ENCODE measurements around the gene CRADD.
"Not testable (repeated sequence)": the region's sequence is repeated elsewhere in the genome, so short reads cannot be mapped to it uniquely, and the experiment has no call there.

Gene CRADD

DNA sequence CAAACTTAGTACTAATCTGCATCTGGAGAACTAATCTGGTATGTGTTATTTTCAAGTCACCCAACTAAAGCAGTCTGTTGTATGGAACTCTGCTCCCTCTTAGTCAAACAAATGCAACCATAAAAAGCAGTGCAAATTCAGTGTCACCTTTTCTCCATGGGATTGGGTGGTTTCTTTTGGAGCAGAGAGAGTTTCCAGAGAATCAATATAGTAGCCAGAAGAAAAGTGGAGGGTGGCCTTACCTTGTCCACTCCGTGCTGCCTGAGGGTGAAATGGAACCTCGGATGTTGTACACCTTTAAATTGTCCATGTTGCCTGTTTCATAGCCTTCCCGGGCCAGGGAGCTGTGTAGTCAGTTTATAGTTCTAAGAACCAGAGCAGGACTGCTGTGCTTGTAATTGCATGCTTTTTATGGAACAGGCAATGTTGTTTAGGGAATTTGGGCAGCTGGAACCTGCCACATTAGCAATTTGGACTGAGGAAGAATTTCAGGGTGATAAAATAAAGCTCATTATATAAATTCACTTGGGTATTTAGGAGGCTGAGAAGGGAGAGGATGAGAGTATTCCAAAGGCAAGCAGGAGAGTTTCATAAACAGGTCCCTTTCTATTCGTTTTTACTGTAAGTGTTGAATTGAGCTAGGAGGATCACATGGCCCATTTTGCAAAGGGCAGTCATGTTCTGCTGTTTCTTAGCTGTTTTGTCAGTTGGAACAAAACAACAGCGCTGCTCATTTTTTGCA lies 60.5 kb downstream of the CRADD start:
- no peak for DNase-seq (ENCODE audit: low spot score)

DNA sequence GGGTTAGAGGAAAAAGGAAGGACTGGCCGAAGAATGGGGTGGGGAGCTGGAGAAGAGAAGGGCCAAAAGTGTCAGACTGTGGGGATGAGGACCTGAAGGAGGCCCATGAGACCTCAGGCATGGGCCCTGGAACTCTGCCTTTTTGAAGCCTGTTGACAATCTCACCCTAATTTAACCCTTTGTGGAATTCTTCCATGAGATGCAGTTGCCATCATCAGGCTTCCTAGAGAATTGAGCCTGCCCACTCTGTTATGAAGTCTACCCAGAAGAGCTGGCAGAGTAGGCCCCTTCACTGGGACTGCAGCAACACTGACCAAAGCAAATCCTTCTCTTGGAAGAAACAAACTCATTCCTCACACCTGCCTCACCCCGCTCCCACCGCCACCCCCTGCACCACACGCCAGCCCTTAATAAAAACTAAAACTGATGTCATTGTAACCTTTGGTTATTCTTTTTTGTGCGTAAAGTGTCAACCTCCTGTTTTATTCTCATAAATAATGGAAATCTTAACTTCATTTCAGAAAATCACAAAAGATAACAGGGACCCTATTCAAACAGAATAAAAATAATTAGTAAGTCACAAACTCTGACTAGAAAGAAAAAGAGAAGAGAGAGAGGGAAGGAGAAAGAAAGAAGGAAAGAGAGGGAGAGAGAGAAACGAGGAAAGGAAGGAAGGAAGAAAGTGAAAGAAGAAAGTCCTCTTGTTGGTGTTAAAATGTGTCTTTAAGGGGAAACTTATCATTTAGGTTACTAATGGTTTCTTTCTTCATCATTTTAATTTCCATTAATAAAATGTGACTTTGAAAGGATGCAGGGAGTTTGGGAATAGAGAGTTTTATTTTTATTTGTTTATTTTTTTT lies 61.3 kb downstream of the CRADD start:
- no peak for DNase-seq (ENCODE audit: low spot score)

DNA sequence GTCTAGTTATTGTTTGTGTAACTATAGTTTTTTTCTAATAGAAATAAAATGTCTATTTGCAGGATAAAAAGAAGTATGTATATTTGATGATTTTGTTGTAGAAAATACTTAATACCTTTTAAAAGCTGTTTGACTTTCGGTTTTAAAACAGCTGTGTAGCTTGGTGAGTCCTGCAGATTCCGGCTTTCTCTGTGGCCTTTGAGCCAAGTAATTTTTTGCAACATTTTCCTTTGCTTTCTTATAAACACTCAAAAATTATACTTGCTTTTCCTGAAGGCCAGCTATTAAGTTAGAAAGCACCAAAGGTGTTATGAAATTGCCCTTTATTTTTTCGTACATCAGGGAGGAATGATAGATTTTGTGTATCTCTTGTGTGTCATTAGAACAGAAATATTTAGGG lies 63.6 kb downstream of the CRADD start:
- DNase-seq (ENCODE audit: low spot score), result no peak

DNA sequence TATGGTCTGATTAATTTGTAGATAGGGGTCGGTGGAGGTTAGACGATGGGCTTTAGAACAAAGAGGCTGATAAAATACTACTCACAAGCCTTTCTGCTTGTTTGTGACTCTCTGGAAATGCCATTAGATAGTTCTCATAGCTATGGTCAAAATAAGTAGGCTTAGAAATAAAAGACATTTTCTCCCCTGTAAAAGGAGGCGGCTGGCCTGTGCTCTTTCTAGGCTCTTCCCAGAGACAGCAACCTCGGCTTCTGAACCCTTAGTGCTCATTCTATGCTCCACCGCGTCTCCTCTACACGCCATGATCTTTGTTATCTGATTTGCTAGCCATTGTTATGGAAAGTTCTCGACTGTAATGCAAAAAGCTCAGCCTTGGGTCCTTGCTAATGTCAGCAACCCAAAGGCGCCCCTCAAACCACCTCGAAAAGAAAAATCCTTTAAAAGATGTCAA lies 64.5 kb downstream of the CRADD start:
- DNase-seq (ENCODE audit: low spot score), result peak; percentile 61

DNA sequence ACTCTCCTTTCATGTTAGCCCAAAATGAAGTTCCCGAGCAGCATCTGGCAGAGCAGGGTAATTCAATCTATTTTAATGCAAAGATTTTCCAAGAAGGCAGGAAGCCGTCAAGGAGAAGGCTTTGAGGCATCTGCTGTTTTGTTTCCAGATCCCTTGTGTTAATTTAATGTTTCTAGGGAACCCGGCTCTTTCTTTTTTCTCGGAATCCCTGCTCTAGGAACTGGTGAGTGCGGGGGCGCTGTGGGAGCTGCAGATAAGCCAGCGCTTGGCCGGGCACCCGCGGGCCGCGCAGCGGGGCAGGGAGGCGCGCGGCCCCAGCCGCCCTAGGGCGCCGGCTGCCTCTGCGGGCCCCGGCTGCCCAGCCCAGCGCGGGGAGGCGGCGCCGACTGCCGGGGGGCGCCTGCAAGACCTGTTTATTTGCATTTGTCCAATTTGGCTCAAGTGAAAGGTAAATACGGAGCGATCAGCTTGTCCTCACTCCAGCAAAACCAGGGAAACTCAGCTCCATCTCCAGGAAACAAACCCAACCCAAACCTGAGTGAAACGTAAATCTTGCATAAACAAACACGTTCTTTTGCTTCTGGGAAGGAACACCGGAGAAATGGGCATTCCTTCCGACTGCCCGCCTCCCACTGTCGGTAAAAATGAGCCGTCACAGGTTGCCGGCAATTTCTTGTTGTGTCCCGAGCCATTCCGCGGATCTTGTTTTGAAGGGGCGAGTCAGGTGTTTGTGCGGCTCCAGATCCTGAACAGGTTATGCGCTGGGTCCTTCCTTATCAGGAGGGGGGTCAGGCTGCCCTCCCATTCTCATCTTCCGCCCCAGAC lies 65.1 kb downstream of the CRADD start:
- DNase-seq (ENCODE audit: low spot score), result peak; percentile 79

DNA sequence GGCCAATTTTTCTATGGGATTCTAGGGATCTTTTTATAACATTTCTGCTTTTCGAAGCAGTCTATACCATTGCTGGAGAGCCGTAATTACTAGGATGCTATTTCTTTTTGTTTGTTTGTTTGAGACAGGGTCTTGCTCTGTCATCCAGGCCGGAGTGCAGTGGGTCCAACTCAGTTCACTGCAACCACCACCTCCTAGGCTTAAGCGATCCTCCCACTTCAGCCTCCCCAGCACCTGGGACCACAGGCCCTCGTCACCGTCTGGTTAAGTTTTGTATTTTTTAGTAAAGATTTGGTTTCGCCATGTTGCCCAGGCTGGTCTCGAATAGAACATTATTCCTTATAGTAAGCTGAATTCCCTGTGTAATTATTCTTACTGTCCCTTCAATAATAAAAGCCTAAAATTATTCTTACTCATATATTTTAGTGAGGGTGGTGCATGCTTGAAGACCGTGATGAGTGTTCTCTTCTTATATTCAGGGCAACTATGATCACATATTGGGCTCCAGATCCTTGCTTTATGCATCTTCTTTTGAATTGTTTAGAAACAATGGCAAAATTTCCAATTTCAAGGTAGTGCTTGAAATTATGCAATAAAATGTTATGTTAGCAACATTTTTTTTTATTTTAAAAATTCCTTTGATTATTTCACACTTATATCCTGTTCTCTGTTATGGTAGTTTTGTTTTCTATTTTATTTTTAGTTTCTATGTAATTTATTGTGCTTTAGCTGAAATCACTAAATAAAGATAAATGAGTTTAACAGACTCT lies 66.2 kb downstream of the CRADD start:
- DNase-seq (ENCODE audit: low spot score), result no peak

DNA sequence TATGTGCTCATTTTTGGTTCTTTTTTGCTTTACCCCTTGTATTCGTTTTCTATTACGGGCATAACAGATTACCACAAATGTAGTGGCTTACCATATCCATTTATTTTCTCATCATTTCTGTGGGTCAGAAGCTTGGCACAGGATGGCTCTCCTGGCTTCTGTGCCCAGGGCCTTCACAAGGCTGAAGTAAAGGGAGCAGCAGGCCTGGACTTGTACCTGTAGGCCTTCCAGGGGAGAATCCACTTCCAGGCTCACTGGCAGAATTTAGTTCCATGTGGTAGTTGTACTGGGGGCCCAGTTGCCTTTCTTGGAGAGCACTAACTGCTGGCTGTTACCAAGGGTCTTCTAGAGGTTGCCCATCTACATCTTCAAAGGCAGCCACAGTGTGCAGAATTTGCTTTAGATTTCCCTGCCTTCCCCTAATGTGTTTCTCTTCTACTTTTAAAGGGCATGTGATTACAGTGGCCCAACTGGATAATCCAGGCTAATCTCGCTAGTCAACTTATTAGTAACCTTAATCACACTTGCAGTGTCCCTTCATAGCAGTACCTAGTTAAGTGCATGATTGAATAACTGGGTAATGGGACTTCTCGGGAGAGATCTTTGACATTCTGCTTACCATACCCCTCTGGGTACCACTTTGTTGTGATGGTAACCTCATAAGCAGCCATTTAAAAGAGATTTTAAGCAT lies 67.0 kb downstream of the CRADD start:
- no peak for DNase-seq (ENCODE audit: low spot score)

DNA sequence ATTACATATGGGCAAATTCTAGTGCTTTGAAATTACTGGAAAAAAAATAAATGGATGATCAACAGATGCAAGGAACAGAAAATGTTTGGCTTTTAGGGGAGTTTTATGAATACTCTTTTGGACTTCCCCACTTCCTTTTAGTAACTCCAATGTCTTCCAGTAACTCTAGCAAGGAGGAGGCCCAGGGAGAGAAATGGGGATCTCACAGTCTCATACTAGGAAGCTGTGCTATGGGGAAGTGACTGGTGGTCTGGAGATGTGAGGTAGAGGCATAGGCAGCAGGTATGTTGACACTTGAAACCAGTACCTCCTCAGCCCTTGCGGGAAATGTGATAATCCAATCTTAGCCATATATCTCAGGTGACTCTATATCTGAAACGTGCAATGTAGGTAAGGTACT lies 68.1 kb downstream of the CRADD start:
- no peak for DNase-seq (ENCODE audit: low spot score)

DNA sequence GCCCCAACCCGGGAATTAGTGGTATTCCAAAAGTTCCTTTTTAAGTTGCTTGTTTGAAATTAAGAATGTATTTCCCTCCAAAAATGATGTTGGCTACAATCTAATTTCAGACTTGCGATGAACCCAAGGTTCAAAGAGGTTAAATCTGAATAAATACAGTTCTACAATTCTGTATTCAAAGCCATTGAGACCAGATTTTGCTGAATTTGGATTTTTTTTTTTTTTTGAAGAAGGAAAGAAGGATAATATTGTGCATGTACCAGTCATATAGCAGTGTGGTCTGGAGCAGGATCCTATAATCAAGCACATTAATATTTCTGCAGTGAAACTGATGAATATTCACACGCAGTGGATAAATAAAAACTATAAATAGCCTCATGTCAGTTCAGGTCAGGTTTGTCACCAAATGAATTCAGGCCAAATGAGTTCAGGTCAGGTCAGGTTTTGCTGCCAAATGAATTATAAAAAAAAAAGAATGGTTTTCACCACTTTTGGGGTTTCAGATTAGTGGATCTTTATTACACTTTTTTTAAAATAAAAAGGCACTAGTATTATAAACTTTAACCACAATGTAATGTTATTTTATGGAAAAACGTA lies 69.5 kb downstream of the CRADD start:
- DNase-seq (ENCODE audit: low spot score), result no peak

DNA sequence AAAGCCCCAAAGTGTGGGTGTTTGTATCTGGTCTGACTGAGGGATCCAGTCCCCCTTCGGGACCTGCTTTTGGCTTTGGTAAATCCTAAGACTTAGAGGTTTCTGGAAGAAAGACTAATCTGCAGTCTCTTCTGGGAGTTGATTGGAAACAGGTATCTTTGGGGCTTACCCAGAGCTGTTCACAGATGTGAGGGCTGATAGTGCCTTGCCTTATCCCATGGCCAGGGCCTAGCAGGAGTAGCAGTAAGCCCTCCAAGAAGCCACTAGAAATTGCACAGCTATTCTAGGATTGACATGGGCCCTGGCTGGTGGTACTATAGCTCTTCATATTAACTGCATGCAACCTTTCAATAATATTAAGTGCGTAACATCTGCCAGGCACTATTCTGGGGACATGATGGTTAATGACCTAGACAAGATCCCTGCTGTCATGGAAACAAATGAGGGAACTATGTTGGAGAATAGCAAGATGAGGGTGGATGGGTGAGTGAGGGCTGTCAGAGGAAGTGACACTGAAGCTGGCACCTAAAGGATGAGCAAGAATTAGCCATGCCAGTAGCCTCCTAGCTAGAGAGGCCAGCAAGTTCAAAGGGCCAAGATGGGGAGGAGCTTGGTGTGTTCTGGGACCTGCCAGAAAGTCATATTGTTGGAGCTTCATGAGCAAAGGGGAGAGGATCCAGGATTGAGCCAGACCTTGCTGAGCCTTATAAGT lies 71.7 kb downstream of the CRADD start:
- DNase-seq (ENCODE audit: low spot score), result no peak

GRCh38 chr12:93749515-93749914 lies 72.3 kb downstream of the CRADD start:
- DNase-seq (ENCODE audit: low spot score), result no peak

DNA sequence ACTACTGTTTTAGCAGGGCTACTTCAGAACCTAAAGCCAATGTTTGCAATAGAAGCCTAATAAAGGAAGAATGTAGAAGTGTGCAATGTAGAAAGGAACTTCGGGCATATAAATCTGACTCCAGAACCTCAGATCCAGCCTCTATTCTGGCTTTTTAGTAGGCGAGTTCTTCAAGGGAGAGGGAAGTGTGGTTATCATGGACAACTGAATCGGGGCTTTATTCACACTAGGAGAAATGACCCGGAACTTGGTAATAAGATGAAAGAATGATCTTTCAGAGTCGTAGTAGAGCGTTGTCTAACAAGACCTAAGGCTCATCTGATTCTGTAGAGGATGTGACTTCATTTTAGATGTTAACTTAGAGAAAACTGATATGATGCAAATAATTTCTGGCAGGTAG lies 72.9 kb downstream of the CRADD start:
- DNase-seq (ENCODE audit: low spot score), result no peak

DNA sequence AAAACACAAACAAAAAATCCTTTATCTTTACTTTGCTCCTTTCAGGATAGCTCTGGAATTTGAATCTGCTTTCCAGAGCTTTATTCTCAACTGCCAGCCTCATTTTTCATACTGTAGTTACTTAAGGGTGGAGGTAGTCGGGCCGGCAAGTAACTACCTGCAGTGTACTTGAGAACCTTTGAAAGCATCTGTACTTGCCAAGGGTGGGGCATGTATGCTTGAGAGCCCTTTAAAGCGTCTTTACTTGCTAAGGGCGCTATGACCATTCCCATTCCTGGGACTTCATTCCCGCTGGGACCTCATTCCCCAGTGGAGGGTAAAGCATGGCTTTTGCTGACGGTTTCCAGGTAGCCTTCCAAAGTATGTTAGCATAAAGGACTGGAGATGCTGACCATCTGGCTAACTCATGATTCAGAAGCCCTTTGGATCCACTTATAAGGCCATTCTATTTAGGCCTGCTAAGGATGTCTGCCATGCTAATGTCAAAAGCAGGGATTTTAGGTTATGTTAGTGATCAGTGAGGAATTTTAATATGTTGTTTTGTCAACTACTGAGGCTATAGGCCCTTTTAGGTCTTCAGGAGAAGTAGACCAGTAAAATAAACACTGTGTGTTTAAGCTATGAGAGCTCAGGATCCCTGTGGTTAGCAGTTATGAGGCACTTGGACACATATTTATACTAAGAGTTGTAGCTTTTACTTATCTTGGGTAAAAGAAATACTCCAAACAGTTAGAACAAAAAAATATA lies 74.9 kb downstream of the CRADD start:
- no peak for DNase-seq (ENCODE audit: low spot score)

DNA sequence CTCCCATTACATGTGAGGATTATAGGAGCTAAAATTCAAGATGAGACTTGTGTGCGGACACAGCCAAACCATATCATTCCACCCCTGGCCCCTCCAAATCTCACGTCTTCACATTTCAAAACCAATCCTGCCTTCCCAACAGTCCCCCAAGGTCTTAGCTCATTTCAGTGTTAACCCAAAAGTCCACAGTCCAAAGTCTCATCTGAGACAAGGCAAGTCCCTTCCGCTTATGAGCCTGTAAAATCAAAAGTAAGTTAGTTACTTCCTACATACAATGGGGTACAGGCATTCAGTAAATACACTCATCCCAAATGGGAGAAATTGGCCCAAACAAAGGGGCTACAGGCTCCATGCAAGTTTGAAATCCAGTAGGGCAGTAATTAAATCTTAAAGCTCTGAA lies 76.1 kb downstream of the CRADD start:
- no peak for DNase-seq (ENCODE audit: low spot score)

GRCh38 chr12:93753838-93754429 lies 76.8 kb downstream of the CRADD start:
- DNase-seq (ENCODE audit: low spot score), result no peak

- not testable (repeated sequence) for DNase-seq (ENCODE audit: low spot score)
These were observed 77.7 kb downstream of the CRADD start for GRCh38 chr12:93754859-93755258.

- DNase-seq (ENCODE audit: low spot score), result no peak
These were observed 79.1 kb downstream of the CRADD start for GRCh38 chr12:93756288-93756687.

DNA sequence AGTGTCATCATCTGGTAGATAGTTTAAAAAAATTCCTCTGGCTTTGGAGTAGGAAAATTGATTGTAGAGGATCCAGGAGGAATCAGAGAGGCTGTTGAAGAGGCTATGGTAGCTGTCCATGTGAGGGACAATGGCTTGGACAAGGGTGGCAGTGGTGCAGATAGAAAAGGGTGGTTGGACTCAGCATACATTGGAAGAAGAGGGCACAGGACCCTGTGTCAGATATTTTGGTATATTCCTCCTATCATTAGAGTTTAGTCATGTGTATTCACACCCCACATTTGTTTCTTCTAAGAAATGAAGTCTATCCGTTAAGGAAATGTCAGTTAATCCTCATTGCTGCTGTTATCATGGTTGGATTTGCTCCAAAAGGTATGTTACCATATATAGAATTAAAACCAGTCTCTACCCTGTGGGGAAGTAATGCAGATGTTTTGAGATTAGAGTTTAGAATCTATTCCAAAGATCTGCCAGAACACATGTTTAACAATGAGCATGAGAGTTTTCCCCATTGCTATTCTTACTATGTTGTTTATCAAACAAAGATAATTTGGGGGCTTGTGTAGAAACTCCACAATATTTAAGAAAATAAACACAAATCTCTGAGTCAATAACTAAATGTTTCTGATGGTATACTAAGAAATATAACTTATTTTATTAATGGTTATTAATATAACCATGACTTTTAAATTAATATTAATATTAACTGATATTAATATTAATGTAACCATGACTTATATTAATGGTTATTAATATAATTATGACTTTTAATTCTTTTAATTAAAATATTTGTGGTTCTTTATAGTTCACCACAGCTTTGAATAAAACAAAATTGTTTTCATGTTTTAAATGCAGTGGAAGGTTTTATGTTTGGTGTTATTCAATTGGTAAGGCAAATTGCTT lies 80.9 kb downstream of the CRADD start:
- no peak for DNase-seq (ENCODE audit: low spot score)

All from ecto neural progenitor cell (in vitro differentiated cells).